Choroid plexus epithelial cell (primary cell): ENCODE measurements around the gene FFAR3.

ENCODE experiments used
- DNase-seq: peaks from one replicate; pipeline ENCODE4 v3.0.0-alpha.2; 2010; ENCODE audit warnings: low read depth
- H3K4me3 ChIP-seq: 2 replicates; pipeline ENCODE4 v1.5.1; 2011; ENCODE audit warnings: low read depth, mild to moderate bottlenecking, control low read depth, low read length, moderate library complexity
- CTCF ChIP-seq: conservative IDR thresholded peaks from 2 replicates; pipeline ENCODE4 v1.5.1; 2011; ENCODE audit warnings: low read depth, mild to moderate bottlenecking, control low read depth, inconsistent platforms, low read length, moderate library complexity

Gene FFAR3

GRCh38 chr19:35381926-35382325 is 23.7 kb downstream of the FFAR3 start:
- DNase-seq = no peak
- TF ChIP-seq CTCF = no peak
- no peak overlapping the region for H3K4me3 ChIP-seq

GRCh38 chr19:35383536-35383935 is 25.3 kb downstream of the FFAR3 start:
- TF ChIP-seq CTCF = no peak
- no peak overlapping the region for H3K4me3 ChIP-seq
- DNase-seq = no peak

GRCh38 chr19:35388277-35389054 is 30.2 kb downstream of the FFAR3 start:
- no peak overlapping the region for H3K4me3 ChIP-seq
- TF ChIP-seq CTCF = no peak
- peak; percentile 7 for DNase-seq

GRCh38 chr19:35389192-35389861 is 31.1 kb downstream of the FFAR3 start:
- no peak overlapping the region for H3K4me3 ChIP-seq
- no peak for DNase-seq
- no peak for TF ChIP-seq CTCF

- no peak for DNase-seq
- TF ChIP-seq CTCF = no peak
- no peak overlapping the region for H3K4me3 ChIP-seq
Measured at GRCh38 chr19:35392742-35393715, 34.8 kb downstream of the FFAR3 start.

- TF ChIP-seq CTCF = no peak
- H3K4me3 ChIP-seq = no peak overlapping the region
- DNase-seq = peak; percentile 7
Measured at GRCh38 chr19:35395382-35396199, 37.3 kb downstream of the FFAR3 start.
